HL-60 (cell line): ENCODE measurements around the gene KCMF1.

Experiments used
- CTCF ChIP-seq: IDR thresholded peaks from one replicate; pipeline ENCODE4 v1.5.1; 2011; ENCODE audit warnings: low read length, control low read depth, inconsistent platforms; ENCODE audit not compliant: insufficient read depth
- POLR2AphosphoS5 ChIP-seq: IDR thresholded peaks from 2 replicates; pipeline ENCODE4 v1.6.1; 2012; ENCODE audit warnings: low read depth

- TF ChIP-seq CTCF (no peak), POLR2AphosphoS5 (no peak)
Measured at GRCh38 chr2:85066006-85066740, 95.2 kb downstream of the KCMF1 start.
